Measurements from ENCODE around the gene ISLR. TPM values are rescaled to one million over a fixed set of nuclear protein-coding genes. Genes with fewer than 3 reads are reported as not detected.

ISLR gene
- polyA plus RNA-seq, 3 donors, result 47.2 to 77.4 (median 47.3) TPM

DNA sequence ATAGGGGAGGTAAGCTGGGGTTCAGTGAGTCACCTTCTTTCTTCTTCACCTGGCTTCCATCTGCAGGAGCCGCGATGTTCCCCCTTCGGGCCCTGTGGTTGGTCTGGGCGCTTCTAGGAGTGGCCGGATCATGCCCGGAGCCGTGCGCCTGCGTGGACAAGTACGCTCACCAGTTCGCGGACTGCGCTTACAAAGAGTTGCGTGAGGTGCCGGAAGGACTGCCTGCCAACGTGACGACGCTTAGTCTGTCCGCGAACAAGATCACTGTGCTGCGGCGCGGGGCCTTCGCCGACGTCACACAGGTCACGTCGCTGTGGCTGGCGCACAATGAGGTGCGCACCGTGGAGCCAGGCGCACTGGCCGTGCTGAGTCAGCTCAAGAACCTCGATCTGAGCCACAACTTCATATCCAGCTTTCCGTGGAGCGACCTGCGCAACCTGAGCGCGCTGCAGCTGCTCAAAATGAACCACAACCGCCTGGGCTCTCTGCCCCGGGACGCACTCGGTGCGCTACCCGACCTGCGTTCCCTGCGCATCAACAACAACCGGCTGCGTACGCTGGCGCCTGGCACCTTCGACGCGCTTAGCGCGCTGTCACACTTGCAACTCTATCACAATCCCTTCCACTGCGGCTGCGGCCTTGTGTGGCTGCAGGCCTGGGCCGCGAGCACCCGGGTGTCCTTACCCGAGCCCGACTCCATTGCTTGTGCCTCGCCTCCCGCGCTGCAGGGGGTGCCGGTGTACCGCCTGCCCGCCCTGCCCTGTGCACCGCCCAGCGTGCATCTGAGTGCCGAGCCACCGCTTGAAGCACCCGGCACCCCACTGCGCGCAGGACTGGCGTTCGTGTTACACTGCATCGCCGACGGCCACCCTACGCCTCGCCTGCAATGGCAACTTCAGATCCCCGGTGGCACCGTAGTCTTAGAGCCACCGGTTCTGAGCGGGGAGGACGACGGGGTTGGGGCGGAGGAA is 40.5 kb upstream of the ISLR start:
- DNase-seq (ENCODE audit: extremely low read depth in 1 of 11, low read depth in 9 of 11, low spot score in 4 of 11), result no peak

DNA sequence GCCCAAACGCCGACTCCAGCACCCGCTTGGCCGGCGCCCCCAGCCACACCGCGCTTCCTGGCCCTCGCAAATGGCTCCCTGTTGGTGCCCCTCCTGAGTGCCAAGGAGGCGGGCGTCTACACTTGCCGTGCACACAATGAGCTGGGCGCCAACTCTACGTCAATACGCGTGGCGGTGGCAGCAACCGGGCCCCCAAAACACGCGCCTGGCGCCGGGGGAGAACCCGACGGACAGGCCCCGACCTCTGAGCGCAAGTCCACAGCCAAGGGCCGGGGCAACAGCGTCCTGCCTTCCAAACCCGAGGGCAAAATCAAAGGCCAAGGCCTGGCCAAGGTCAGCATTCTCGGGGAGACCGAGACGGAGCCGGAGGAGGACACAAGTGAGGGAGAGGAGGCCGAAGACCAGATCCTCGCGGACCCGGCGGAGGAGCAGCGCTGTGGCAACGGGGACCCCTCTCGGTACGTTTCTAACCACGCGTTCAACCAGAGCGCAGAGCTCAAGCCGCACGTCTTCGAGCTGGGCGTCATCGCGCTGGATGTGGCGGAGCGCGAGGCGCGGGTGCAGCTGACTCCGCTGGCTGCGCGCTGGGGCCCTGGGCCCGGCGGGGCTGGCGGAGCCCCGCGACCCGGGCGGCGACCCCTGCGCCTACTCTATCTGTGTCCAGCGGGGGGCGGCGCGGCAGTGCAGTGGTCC is 39.7 kb upstream of the ISLR start:
- DNase-seq (ENCODE audit: extremely low read depth in 1 of 11, low read depth in 9 of 11, low spot score in 4 of 11), result no peak

DNA sequence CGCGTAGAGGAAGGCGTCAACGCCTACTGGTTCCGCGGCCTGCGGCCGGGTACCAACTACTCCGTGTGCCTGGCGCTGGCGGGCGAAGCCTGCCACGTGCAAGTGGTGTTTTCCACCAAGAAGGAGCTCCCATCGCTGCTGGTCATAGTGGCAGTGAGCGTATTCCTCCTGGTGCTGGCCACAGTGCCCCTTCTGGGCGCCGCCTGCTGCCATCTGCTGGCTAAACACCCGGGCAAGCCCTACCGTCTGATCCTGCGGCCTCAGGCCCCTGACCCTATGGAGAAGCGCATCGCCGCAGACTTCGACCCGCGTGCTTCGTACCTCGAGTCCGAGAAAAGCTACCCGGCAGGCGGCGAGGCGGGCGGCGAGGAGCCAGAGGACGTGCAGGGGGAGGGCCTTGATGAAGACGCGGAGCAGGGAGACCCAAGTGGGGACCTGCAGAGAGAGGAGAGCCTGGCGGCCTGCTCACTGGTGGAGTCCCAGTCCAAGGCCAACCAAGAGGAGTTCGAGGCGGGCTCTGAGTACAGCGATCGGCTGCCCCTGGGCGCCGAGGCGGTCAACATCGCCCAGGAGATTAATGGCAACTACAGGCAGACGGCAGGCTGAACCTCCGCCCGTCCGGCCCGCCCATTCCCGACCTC is 39.0 kb upstream of the ISLR start:
- DNase-seq (ENCODE audit: extremely low read depth in 1 of 11, low read depth in 9 of 11, low spot score in 4 of 11), result no peak

DNA sequence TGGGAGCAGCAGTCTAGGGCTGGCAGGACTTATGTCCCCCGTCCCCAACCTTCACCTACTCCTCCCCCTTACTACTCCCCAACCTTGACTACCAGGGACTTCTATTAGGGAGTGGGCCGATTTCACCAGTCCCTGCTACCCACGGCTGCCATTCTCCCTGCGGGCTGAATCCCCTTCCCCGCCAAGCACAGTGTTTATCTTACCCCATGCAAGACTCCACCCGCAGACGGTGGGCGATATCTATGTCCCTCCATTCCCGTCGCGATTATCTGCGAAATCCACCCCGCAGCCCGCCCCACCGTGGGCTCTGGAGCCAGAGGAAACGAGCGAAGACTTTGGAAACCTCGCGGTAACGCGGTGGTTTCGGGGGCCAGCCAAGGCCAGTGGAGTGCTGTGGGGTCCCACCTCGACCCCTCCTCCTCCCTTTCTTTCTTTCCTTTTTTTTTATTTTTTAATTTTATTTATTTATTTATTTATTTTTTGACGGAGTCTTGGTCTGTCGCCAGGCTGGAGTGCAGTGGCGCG is 38.4 kb upstream of the ISLR start:
- no peak for DNase-seq (ENCODE audit: extremely low read depth in 1 of 11, low read depth in 9 of 11, low spot score in 4 of 11)

DNA sequence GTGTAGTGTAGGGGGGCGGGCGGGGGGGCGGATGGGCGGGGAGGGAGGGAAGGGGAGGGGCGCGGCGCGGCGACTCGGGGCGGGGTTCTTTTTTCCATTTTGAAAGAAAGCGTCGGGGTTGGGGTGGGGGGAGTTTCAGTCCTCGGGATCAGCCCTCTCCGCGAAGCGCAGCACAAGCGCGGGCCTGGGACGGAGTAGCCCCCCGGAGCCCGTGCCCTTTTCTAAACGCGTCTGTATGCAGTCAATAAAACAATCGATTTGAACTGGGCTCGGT is 37.0 kb upstream of the ISLR start:
- no peak for DNase-seq (ENCODE audit: extremely low read depth in 1 of 11, low read depth in 9 of 11, low spot score in 4 of 11)

DNA sequence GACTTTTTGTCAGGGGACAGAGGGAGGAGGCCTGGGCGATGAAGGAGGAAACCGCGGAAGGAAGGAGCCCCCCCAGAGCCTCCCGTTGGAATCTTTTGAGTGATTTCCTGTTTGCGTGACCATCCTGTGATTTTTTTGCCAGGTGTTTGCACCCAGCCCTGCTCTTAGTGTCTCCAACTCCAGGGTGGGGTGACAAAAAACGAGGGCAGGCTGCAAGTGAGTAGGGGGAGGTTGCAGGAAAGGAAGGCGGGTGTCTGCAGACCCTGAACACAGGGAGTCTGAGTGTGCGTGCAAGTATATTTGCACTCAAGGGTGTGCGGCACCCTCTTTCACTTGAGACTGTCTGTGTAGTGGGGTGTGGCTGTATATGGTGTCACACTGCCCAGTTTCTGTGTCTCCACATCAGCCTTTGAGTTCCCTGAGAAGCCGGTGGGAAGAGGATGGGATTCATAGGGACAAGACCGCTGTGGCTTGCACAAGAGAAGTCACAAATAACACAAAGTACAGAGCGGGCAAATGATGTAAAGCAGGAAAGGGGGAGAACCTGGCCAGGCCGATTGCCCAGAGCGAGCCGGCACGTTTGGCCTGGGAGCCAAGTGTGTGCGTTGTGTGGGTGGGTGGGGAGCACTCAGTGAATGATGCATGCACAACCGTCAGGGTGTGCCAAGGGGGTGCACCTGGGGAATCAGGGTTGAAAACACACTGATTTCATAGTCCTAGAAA is 36.5 kb upstream of the ISLR start:
- no peak for DNase-seq (ENCODE audit: extremely low read depth in 1 of 11, low read depth in 9 of 11, low spot score in 4 of 11)

DNA sequence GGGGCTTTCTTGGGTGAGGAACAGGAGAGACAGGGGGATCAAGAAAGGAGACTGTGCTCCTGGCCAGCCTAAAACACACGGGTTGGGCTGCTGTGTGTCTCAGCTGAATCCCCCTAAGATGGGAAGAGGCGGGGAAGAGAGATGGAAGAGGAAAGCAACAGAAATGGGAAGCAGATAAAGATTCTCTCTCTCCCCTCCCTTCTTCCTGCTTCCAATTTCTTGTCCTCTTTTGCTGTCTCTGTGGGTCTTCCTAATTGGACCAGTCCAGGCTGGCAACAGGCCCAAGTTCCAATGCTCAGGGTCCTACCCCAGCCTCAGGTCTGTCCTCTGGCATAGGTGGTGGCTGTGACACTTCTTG is 36.0 kb upstream of the ISLR start:
- no peak for DNase-seq (ENCODE audit: extremely low read depth in 1 of 11, low read depth in 9 of 11, low spot score in 4 of 11)

DNA sequence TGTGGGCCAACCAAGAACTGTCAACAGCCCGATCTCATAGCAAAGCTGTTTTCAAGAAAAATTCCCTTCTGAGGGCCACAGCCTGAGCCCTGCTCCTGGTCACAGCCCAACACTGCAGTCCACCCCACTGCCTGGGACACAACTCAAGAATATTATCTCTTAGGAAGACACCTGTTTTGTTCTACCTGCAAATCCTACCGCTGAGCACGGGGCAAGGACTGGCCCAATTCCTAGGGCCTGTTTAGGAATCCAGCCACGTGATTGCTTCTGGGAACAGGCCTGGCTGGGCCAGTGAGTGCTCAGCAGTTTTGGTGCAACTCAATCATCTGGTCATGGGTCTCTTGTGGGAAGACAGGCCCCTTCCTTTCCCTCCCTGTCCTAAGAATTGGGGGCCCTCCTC is 34.9 kb upstream of the ISLR start:
- DNase-seq (ENCODE audit: extremely low read depth in 1 of 11, low read depth in 9 of 11, low spot score in 4 of 11), result no peak

DNA sequence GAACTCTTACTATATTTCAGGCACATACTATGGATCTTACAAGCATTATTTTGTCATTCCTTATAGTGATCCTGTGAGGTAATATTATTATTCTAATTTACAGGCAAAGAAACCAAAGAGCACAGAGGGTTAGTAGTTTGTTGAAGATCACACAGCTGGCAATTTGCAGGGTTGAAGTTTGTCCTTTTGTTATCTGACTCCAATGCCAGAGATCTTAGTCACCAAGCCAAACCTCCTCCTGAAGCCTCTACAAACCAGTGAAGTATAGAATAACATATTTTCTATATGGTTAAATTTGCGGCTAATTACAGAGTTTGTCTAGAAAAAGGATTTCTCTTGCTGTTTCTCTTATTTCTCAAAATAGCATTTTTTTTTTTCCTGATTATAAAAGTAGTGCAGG is 31.9 kb upstream of the ISLR start:
- DNase-seq (ENCODE audit: extremely low read depth in 1 of 11, low read depth in 9 of 11, low spot score in 4 of 11), result no peak

DNA sequence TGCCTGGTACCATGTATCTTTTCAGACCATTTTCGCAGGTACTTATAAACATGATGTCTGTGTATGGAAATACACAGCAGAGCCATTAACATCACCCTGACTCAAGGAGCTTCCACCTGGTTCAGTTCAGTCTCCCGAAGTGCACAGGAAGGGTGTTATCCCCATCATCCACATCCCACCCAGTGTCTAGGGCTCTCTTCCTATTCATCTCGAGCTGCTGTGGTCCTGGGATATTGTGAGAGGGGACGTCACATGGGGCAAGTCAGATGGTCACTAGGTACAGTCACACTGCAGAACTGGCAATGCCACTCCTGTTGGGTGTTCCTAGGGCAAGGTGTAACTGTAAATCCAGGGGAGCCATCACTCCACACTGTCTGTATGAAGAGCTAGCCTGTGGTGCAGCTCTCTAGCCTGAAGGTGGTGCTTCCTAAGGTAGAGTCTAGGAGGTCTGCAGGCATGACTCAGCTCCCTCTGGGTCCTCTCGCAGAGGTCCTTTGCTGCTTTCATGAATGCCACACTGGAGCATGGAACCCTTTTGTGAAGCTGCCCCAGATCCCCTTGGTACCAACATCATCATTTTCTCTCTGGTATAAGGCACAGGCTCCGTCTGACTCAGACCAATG is 29.2 kb upstream of the ISLR start:
- DNase-seq (ENCODE audit: extremely low read depth in 1 of 11, low read depth in 9 of 11, low spot score in 4 of 11), result no peak

DNA sequence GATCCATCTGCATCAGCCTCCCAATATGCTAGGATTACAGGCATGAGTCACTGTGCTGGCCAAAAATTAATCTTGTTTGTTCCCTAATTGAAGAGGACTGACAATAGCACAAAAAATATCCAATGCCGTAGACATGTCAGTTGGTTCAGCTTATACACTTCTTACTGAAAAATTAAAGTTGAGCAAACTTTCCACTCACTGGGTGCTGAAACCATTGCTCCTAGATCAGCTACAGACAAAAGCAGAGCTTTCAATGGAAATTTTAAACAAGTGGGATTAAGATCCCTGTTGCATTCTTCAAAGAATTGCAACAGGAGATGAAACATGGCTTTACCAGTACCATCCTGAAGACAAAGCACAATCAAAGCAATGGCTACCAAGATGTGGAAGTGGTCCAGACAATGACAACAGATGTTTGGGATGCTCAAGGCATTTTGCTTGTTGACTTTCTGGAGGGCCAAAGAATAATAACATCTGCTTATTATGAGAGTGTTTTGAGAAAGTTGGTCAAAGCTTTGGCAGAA is 27.2 kb upstream of the ISLR start:
- no peak for DNase-seq (ENCODE audit: extremely low read depth in 1 of 11, low read depth in 9 of 11, low spot score in 4 of 11)

DNA sequence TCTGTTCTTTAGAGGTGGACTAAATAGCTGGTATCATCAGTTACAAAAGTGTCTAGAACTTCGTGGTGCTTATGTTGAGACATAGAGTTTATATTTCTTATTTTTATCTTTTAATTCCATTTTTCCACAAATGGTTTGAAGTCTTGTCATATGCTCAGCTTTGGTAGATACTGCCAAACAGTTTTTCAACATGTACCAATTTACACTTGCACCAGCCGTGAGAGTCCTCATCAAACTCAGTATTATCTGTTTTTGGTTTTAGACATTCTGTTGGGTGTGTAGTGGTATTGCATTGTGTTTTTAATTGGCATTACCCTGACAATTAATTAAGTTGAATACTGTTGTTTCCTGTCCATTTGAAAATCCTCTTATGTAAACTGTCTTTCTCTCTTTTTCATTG is 26.5 kb upstream of the ISLR start:
- no peak for DNase-seq (ENCODE audit: extremely low read depth in 1 of 11, low read depth in 9 of 11, low spot score in 4 of 11)

DNA sequence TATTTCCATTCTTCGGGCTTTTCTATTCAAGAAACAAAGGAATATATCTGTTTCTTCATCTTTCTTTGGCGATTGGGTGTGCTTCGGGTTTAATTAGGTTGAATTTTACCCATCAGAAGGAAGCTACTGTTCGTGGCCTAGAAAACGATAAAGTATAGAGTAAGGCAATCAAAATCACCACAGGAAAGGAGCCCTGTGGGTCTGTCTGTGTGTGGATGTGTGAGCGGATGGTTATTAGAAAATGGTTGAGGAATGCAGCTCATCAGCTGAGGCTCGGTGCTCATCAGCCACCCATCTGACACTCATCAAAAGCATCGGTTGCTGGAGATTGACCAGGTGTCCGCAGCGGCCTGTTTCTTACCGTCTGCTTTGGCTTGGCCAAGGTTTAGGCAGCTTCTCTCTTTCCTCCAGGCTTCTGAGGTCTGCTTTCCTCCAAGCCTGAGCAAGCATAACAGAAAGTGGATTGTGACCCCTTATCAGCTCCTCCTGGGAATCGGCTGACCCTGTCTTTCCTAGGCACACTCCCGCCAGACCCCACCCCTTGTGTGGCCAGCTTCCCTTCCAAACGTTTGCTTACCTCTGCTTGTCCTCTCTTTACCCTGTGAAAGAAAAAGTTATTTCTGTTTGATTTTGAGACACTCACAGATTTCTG is 17.6 kb upstream of the ISLR start:
- DNase-seq (ENCODE audit: extremely low read depth in 1 of 11, low read depth in 9 of 11, low spot score in 4 of 11), result no peak

DNA sequence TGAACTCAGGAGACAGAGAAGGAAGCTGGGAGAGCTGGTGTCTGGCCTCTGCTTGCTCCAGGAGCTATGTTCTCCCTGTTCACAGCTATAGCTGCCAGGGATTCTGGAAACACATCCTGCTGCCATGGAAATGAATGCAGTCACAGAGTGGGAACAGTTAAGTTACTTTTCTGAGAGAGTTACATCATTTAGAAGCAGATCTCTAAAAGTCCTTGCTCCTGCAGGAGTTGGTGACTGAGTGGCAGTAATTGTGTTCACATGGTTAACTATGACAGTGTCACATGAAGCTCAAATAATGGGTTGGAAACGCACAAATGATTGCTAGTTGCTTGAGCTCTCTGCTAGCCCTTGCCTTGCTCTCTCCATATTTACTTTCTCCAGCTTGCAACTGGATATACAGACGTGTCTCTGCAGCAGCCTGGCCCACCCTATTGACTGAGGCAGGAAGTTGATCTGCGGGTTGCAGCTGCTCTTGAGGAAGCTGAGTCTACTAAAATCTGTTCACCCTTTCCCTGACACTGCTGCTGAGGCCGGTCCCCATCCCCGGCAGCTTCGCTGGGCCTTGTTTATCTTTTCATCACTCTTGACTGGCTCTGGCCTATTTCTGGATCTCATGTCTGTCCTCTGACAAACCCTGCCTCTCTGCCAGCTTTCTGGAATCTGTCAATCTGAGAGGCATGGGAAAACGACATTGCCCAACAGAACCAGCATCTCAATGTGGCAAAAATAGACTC is 16.7 kb upstream of the ISLR start:
- DNase-seq (ENCODE audit: extremely low read depth in 1 of 11, low read depth in 9 of 11, low spot score in 4 of 11), result peak in 1 of 11 donors; percentile 68

DNA sequence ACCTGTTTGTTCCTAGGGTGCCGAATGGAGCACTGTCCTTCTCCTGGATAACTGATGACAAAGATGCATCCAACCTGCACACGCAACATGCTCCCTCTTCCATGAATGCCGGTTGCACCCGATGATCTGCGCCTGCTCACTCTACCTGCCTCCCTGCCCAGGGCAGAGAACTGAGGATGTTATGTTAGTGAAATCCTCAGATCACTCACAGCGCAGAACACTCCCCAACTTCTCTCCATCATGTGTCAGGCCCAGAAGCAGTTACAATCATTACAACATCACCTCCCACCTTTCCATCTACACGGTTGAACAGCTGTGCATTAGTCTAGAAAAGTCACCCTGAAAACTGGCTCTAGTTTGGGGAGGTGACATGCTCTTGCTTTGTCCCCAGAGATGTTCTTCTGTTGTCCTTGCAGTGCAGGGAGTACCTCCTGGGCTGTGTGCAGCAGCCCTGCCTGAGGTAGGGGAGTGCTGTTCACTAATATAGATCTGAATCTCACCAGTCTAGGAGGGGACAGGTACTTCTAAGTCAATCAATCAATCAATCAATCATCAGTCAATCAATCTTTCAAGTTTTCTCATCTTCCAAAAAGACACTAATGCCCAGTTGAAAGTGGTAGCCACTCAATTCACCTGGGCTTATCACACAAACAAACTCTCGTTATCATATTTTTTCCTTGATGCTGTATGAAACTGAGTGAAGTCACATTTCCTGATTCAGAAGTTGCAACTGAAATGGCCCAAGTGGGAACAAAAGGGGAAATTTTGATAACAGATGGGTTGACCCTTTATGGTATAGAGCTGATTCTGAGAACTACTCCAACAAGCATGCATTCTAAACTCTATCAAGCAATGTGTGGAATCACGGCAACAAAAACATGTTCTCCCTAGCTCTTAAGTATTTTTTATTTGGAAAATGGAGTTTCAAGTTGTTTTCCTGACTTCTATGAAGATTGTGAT is 15.4 kb upstream of the ISLR start:
- DNase-seq (ENCODE audit: extremely low read depth in 1 of 11, low read depth in 9 of 11, low spot score in 4 of 11), result no peak

DNA sequence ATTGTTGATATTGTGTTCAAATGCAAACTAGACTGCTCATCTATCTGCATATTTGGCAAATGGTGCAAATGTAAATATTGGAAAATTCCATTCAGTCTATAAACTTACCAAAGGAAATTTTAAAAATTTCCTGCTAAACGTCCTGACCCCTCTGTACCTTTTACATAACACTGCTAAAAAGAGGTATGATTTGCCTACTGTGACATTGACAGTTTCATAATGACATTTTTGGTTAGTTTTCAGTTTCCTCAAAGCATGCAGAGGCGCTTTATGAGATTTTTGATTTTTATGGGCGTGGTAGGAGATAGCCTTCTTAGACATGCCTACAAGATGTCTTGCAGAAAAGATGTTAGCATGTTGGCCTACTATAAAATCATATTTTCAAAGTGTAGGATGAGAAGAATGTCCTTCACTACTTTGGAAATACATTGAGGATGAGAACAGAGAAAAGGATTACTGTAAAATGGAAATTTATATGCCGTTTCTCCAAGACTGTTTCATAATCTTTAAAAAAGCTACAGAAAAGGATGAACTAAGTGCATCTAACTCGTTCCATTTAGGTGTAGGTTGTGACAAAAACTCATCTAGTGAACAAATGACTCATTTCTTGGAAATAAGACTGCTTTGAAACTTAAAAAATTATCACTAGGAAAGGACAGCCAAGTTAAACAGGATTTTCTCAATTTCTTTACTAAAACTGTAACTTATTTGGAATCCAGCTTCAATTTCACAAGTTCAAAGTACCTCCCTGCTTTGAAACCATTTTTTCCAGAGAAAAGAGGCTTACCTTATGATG is 14.5 kb upstream of the ISLR start:
- DNase-seq (ENCODE audit: extremely low read depth in 1 of 11, low read depth in 9 of 11, low spot score in 4 of 11), result no peak
